Adrenal gland (tissue), 5 donors: Measurements from ENCODE around the gene OR10A4.

ENCODE experiments used
- POLR2A ChIP-seq, 2 donors: fragments of 450-650 bp; IDR thresholded peaks; one replicate each; pipeline ENCODE4 v1.6.1; 2017; ENCODE audit warnings: antibody characterized with exemption in 2 of 2, mild to moderate bottlenecking in 2 of 2, moderate library complexity in 1 of 2
- TF ChIP-seq, protein P1 (sequence below), 6 experiments: fragments of 450-650 bp in 4 of 6; fragments of 200-600 bp in 2 of 6; sonication (generic) in 1 of 6; IDR thresholded peaks; 1 replicate in 5 of 6; 2 replicates in 1 of 6; pipeline versions ENCODE4 v1.5.1 to v1.8.0; 2016 to 2021; ENCODE audit warnings: antibody characterized with exemption in 6 of 6, mild to moderate bottlenecking in 2 of 6, moderate library complexity in 1 of 6
- donor health status: DM: no; HTN: no; CAD: no.

DNA sequence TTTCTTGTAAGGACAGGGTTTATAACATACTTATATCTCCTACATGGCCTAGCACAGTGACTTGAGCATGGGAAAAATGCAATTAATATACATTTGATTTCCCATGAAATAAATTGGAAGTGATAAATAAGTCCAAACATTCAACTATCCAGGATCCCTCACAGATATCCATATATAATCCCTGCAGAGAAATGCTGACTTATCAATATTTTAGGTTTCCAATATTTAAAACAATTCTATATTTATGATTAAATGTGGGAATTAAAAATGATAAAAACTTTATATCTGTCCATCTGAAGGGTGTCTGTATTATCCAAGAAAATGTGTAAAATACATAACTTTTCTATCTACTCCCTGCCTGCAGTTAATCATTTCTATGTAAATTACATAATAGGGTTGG lies 6.3 kb downstream of the OR10A4 start:
- TF ChIP-seq, protein P1, sequence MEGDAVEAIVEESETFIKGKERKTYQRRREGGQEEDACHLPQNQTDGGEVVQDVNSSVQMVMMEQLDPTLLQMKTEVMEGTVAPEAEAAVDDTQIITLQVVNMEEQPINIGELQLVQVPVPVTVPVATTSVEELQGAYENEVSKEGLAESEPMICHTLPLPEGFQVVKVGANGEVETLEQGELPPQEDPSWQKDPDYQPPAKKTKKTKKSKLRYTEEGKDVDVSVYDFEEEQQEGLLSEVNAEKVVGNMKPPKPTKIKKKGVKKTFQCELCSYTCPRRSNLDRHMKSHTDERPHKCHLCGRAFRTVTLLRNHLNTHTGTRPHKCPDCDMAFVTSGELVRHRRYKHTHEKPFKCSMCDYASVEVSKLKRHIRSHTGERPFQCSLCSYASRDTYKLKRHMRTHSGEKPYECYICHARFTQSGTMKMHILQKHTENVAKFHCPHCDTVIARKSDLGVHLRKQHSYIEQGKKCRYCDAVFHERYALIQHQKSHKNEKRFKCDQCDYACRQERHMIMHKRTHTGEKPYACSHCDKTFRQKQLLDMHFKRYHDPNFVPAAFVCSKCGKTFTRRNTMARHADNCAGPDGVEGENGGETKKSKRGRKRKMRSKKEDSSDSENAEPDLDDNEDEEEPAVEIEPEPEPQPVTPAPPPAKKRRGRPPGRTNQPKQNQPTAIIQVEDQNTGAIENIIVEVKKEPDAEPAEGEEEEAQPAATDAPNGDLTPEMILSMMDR (IDR thresholded peaks at IDR 0.05), result no peak
- TF ChIP-seq POLR2A (IDR thresholded peaks at IDR 0.05), result no peak
